ENCODE measurements around the gene STYXL1.
"Not testable (repeated sequence)": the region's sequence is repeated elsewhere in the genome, so short reads cannot be mapped to it uniquely, and the experiment has no call there.

STYXL1 gene, protein sequence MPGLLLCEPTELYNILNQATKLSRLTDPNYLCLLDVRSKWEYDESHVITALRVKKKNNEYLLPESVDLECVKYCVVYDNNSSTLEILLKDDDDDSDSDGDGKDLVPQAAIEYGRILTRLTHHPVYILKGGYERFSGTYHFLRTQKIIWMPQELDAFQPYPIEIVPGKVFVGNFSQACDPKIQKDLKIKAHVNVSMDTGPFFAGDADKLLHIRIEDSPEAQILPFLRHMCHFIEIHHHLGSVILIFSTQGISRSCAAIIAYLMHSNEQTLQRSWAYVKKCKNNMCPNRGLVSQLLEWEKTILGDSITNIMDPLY

DNA sequence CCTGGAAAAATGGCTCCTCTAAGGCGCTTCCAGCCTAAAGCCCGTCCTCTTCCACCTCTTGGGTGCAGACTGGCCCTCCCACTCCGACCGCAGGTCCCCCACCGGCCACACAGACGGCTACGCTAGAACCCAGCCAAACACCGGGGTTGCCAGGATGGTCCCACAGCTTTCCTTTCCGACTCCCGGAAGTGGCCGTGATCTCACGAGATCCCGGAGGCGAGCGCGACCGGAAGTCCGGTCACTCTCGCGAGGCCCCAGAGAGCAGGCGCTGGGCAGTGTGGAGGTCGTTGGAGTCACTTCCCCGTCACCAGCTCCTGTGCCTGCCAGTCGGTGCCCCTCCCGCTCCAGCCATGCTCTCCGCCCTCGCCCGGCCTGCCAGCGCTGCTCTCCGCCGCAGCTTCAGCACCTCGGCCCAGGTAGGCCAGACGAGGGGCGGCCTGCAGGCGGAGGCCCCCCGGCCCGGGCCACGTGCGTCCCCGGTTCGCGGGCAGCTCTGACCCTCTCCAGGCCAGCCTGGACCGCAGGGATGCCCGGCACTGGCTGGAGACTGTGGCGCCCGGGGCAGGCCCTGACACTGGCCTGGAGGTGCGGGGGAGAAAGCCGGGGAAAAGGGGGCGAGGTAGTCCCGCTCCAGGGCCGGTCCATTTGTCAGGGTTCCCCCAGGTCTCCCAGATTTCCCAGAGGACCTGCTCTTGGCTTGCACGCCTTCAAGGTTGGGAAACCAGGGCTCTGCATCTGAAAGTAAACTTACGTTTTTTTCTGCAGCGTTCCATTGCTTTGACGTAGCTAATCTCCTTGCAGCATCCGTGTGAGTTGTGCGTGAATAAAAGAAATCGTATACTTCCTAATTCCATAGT lies at the start of gene STYXL1, which contains the start of gene MDH2:
Gene STYXL1 (minus strand): TSS at position 190 of the 857 bp plus-strand sequence. CDS start 17,477 bp downstream, outside the sequence.
Gene MDH2 (plus strand): TSS at position 296 of the 857 bp plus-strand sequence. CDS start 55 bp downstream, at position 351.
- peak; percentile 96 for DNase-seq (ENCODE audit: low read depth)

DNA sequence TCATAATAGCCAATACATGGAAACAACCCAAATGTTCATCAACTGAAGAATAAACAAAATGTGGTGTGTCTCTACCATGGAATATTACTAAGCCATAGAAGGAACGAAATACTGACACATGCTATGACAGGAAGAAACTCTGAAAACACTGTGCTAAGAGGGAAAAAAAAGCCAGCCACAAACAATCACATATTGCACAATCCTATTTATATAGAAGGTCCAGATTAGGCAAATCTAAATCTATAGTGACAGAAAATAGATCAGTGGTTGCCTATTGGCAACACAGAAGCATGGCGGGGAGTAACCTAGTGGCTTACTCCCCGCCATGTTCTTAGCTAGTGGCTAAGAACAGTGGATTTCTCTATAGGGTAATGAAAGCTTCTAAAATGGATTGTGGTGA lies 48.1 kb upstream of the STYXL1 start:
- DNase-seq (ENCODE audit: low read depth) = no peak

DNA sequence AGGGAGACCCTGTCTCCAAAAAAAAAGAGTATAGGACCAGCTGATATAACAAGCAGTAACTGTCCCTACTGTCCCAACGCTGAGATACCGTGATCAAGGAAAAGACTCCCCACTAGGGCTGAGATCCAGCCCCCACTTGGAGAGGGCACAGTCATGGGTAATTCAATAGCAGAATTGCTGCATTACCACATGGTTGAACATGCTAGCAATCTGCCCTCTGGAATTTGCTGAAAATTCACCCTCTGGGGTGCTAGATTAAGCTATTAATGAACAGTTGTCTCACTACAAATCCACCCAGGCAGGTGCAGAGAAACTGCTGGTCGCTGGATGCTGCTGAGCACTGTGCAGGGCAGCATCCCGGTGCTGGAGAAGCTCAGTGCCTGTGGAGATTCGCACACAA lies 46.5 kb upstream of the STYXL1 start:
- not testable (repeated sequence) for DNase-seq (ENCODE audit: low read depth)

DNA sequence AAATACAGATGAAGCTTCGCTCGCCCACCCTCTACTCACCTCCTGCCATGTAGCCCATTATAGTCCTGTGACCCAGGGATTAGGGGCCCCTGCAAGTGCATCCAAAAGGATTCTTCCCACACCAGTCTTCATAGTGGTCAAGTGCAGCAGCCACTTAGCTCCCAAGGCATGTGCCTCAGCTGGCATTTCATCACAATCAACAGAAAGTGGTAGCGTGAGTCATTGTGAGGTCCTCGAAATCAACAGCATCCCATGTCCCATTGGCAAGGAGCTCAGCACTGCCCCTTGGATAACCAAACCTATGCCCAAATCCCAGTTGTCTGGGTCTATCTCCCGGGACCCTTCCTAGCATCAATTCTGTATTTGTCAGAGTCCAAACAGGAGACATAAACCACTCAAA lies 45.7 kb upstream of the STYXL1 start:
- peak; percentile 39 for DNase-seq (ENCODE audit: low read depth)

DNA sequence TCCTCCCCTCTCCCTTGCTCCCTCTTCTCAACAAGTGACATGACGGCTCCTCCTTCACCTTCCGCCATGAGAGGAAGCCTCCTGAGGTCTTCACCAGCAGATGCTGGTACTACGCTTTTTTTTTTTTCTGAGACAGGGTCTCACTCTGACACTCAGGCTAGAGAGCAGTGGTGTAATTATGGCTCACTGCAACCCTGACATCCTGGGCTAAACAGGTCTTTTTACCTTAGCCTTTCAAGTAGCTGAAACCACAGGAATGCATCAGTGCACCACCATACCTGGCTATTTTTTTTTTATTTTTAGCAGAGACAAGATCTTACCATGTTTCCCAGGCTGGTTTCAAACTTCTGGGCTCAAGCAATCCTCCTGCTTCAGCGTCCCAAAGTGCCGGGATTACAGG lies 43.7 kb upstream of the STYXL1 start:
- no peak for DNase-seq (ENCODE audit: low read depth)

DNA sequence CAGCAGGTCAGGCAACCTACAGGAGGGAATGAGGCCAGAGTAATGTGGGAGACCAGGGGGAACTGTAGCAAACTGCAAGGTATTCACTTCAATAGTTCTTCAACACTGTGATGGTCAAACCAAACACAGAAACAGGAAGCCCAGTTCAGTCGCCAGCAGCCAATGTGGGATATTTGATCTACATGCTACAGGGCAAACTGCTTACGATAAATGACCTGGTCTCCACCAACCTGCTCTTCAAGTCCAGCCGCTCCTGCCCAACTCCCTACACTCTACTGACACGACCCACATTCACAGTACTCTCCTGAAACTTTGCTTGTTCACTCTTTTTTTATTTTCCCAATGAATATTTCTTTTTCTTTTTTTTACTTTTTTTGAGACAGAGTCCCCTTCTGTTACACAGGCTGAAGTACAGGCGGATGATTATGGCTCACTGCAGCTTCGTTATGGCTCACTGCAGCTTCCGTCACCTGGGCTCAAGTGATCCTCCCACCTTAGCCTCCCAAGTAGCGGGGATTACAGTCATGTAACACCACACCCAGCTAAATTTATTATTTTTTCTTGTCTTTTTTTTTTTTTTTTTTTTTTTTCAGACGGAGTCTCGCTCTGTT lies 42.2 kb upstream of the STYXL1 start:
- DNase-seq (ENCODE audit: low read depth) = no peak

DNA sequence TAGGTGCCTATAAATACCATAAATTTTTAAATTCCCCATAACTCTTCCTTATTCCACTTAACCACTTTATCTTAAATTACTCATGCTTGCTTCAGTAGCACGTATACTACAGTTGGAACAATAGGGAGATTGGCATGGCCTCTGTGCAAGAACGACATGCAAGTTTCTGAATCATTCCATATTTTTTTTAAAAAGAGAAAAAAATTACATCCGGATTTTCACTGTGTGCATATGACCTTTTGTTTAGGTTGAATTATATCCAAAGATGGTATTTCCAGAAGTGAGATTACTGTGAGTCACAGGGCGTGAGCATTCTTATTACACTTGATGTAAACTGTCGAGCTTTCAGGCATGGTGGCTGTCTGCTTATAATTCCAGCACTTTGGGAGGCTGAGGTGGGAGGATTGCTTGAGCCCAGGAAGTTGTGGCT lies 39.6 kb upstream of the STYXL1 start:
- peak; percentile 81 for DNase-seq (ENCODE audit: low read depth)

DNA sequence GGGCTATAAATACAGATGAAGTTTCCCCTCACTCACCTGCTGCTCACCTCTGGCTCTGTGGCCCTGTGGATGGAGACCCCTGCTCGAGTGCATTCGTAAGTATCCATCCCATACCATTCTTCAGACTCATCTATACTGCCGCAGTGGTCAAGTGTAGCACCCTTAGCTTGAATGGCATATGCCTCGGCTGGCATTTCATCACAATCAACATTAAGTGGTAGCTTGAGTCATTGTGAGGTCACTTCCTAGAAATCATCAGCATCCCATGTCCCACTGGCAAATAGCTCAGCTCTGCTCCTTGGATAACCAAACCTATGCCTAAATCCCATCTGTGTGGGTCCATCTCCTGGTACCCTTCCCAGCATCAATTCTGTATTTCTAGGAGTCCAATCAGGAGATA lies 38.3 kb upstream of the STYXL1 start:
- DNase-seq (ENCODE audit: low read depth) = peak; percentile 25

DNA sequence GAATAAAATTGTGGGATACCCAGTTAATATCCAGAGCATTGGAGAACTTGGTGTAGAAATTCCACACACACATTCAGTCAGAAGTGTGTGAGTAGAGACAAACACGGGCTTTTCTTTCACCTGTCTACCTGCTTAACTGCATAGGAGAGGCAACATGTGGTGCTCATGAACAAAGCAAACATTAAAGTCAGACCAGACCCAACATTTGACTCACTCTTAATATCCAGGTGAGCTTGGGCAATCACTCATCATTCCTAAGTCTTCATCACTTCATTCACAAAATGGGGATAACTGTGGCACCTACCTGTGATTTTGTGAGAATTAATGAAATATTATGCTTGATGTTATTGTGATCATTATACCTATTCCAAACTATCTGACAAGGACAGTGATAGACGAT lies 36.3 kb upstream of the STYXL1 start:
- DNase-seq (ENCODE audit: low read depth) = not testable (repeated sequence)

DNA sequence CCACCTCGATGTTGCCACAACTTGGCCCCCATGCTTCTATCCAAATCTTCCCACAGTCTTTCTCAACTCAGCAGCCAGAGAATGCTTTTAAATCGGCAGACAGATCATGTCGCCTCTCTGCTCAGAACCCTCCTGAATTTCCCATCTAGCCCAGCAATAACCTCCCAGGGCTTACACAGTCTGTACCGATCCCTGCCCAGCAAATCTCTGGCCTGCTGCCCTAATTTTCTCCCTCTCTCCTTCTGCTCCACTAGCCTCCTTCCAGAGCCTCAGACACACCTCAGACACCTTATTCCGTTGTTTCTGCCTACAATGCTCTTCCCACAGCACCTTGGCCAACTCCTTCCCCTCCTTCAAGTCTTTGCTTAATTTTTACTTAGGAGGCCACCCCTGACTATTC lies 32.4 kb upstream of the STYXL1 start:
- no peak for DNase-seq (ENCODE audit: low read depth)

DNA sequence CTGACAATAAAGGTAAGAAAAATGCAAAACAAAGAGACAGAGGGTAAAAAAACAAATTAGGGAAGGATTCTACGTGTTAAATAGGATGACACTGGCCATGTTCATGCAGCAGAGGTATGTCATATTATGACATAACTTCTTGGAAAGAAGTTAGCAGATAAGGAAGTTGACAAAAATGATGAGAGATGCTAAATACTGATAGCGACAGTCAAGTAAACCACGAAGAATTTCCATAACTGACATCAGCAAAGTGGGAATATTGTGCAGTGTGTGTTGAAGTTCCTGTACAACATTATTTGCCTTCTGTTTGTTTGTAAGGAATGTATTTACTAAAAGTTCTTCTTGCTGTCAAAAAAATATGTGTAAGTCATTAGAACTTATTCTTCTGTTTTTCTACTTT lies 29.6 kb upstream of the STYXL1 start:
- no peak for DNase-seq (ENCODE audit: low read depth)

DNA sequence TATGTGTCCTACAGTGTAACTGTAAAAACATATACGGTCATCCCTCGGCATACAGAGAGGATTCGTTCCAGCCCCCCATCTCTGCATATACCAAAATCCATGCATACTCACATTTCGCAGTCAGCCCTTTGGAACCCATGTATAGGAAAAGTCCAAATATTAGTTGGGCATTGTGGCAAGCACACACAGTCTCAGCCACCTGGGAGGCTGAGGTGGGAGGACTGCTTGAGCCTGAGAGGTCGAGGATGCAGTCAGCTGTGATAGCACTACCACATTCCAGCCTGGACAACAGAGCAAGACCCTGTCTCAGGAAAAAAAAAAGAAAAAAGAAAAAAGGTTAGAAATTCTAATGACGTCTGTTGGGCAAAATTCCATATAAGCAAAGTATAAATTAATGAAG lies 29.2 kb upstream of the STYXL1 start:
- DNase-seq (ENCODE audit: low read depth) = no peak

DNA sequence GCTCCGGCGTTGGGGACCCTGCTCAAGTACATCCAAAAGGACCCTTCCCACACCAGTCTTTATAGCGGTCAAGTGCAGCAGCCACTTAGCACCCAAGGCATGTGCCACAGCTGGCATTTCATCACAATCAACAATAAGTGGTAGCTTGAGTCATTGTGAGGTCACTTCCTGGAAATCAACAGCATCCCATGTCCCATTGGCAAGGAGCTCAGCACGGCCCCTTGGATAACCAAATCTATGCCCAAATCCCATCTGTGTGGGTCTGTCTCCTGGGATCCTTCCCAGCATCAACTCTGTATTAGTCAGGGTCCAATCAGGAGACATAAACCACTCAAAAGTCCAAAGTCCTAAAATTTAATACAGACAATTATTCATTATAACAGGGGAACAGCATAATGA lies 27.2 kb upstream of the STYXL1 start:
- DNase-seq (ENCODE audit: low read depth) = peak; percentile 29

DNA sequence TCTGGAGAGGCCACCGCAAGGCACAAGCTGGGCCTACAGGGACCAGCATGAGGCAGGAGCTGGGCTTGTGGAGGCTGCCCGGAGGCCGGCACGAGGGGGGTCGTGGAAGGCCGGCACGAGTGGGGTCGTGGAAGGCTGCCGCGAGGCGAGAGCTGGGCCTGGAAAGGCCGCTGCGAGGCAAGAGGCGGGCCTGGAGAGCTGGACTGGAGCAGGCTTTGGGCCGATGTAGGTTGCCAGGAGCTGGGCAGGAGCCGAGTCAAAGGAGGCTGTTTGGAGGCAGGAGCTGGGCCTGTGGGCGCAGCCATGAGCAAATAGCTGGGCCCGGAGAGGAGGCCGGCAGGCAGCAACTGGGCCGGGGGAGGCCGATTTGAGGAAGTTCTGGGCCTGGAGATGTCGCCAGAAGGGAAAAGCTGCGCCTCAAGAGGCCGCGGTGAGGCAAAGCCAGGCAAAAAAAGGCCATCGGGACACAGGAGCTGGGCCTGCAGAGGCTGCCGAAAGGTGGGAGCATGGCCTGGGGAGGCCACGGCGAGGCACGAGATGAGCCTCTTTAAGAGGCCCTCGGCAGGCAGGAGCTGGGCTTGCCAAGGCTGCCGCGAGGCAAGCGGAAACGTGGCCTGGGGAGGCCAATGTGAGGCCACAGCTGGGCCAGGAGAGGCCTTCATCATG lies 26.6 kb upstream of the STYXL1 start:
- DNase-seq (ENCODE audit: low read depth) = no peak

DNA sequence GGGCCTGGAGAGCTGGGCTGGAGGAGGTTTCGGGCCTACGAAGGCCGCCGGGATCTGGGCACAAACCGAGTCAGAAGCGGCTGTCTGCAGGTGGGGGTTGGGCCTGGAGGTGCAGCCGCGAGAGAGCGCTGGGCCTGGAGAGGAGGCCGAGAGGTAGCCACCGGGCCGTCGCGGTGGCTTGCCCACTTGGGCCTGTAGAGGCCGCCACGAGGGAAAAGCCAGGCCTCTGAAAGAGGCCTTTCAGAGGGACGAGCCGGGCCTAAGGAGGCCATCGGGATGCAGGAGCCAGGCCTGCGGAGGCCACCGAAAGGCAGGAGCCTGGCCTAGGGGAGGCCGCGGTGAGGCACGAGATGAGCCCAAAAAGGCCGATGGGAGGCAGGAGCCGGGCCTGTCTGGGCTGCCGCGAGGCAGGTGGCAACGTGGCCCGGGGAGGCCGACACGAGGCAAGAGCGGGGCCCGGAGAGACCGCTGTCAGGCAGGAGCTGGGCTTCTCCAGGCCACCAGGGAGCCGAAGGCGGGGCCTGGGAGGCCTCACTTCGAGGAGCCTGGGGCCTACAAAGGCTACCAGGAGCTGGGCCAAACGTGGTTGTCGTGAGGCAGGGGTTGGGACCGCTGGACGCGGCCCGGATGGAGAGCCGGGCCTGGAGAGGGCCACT lies 25.7 kb upstream of the STYXL1 start:
- no peak for DNase-seq (ENCODE audit: low read depth)

DNA sequence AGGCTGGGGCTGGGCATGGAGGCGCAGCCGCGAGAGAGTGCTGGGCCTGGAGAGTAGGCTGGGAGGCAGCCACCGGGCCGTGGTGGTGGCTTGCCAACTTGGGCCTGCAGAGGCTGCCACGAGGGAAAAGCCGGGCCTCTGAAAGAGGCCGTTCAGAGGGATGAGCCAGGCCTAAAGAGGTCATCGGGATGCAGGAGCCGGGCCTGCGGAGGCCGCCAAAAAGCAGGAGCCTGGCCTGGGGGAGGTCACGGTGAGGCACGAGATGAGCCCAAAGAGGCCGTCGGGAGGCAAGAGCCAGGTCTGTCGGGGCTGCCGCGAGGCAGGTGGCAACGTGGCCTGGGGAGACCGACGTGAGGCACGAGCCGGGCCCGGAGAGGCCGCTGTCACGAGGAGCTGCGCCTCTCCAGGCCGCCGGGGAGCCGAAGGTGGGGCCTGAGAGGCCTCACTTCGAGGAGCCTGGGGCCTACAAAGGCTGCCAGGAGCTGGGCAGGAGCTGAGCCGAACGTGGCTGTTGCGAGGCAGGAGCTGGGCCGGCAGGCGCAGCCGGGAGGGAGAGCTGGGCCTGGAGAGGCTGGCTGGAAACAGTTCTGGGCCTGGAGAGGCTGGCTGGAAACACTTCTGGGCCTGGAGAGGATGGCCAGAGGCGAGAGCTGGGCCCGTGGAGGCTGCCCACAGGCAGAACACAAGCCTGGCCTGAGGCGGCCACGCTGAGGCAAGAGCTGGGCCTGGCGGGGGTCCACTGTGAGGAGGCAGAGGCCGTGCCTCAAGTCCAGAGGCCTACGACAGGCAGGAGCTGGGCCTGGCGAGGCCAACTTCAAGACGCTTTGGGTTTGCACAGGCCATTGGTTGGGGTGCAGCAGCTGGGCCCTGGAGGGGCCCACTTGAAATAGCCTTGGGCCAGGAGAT lies 24.7 kb upstream of the STYXL1 start:
- no peak for DNase-seq (ENCODE audit: low read depth)

DNA sequence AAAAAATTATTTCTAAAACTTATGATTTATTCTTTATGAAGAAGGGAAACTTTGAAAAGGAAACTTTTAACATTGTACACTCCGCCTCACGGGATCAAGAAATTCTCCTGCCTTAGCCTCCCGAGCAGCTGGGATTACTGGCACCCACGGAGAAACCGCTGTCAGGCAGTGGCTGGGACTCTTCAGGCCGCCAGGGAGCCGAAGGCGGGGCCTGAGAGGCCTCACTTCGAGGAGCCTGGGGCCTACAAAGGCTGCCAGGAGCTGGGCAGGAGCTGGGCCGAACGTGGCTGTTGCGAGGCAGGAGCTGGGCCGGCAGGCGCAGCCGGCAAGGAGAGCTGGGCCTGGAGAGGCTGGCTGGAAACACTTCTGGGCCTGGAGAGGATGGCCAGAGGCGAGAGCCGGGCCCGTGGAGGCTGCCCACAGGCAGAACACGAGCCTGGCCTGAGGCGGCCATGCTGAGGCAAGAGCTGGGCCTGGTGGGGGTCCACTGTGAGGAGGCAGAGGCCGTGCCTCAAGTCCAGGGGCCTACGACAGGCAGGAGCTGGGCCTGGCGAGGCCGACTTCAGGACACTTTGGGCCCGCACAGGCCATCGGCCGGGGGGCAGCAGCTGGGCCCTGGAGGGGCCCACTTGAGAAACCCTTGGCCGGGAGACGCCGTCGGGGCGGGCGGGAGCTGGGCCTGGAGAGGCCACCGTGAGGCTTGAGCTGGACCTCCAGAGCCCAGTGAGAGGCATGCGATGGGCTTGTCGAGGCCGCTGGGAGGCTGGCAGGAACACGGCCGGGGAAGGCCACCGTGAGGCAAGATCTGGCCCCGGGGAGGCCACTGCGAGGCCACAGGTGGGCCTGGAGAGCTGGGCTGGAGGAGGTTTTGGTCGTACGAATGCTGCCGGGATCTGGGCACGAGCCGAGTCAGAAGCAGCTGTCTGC lies 23.8 kb upstream of the STYXL1 start:
- no peak for DNase-seq (ENCODE audit: low read depth)

DNA sequence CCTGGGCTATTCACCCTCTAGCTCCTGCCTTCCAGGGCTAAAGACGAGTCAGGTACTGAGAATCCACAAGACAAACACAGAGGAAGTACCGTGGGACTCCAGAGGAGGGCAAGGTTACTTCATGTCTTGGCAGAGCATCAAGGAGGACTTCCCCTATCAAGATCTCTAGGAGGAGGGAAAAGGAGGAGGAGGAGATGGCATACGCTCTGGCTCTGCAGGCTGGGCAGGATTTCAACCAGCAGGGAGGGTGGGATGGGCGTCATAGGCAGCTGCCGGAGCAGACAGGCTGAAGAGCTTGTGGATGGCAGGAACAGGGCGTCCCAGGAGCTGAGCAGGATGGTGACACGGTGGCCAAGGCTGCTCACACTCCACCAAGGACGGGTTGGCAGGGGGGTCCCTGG lies 21.4 kb upstream of the STYXL1 start:
- peak; percentile 93 for DNase-seq (ENCODE audit: low read depth)

DNA sequence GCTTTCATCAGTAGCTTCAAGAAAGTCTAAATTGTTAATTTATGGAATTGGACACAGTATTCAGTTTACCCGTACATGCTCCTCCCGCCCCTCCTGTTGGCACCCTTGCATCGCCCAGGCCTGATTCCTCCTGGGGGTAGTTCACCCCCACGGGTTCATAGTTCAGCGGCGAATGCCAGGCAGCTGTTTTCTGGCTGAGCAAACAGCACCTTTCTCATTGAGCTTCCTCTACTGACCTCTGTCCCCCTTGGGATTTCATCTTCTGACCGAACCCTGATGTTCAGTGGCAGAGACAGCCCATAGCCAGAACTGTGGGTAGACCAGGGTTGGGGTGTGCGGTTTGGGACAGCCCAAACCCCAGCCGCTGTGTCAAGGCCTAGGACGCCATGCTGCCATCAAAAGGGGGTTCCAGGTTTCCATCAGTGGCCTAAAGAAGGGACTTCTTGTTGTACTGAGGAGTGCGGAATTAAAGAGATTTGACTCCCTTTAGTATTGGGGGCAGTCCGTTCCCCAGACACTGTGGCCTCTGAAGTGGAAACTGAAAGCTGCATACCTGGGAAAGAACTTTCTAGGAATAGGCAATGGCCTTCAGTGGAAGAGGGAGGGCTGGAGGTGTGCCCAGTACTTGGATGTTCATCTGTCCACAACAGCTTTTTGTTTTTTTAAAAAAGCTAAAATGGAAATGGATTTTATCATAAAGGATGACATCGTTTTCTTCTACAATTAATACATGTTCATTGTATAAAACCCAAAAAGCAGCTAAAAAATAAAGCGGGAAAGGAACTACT lies 19.1 kb upstream of the STYXL1 start:
- DNase-seq (ENCODE audit: low read depth) = no peak
